Activated naive CD4-positive, alpha-beta T cell treated with anti-CD3 and anti-CD28 coated beads, Interleukin-2, amount 50 U/mL, for 72 hours (primary cell): ENCODE results near the gene POLR2L. TPM values are rescaled to one million over a fixed set of nuclear protein-coding genes. Genes with fewer than 3 reads are reported as not detected.

Experiments used
- ATAC-seq, 2 donors: fragments of 150-1000 bp; cut with Tn5 transposase; 2 replicates each; pipeline ENCODE4 v1.10.0; 2021; ENCODE audit warnings: mild to moderate bottlenecking in 2 of 2, moderate library complexity in 2 of 2
- DNase-seq, 2 donors: peaks; one replicate each; pipeline ENCODE4 v3.0.0; 2021 to 2022; ENCODE audit warnings: low spot score in 2 of 2
- H3K27ac Mint-ChIP-seq, 2 donors: one replicate each; pipeline ENCODE4 v1.8.0; 2022; ENCODE audit warnings: mild to moderate bottlenecking in 2 of 2, mixed read lengths in 2 of 2
- H3K36me3 Mint-ChIP-seq, 2 donors: one replicate each; pipeline ENCODE4 v1.8.0; 2022; ENCODE audit warnings: mixed read lengths in 2 of 2
- H3K9me3 Mint-ChIP-seq, 2 donors: one replicate each; pipeline ENCODE4 v1.8.0; 2022; ENCODE audit warnings: mixed read lengths in 2 of 2
- total RNA-seq, 2 donors: library from RNA; stranded (reverse); gene quantifications; one replicate each; pipeline ENCODE4 v1.2.3, GENCODE V29; 2022

POLR2L gene
- 10 to 100 TPM; 50.4 to 95.1 TPM for total RNA-seq

DNA sequence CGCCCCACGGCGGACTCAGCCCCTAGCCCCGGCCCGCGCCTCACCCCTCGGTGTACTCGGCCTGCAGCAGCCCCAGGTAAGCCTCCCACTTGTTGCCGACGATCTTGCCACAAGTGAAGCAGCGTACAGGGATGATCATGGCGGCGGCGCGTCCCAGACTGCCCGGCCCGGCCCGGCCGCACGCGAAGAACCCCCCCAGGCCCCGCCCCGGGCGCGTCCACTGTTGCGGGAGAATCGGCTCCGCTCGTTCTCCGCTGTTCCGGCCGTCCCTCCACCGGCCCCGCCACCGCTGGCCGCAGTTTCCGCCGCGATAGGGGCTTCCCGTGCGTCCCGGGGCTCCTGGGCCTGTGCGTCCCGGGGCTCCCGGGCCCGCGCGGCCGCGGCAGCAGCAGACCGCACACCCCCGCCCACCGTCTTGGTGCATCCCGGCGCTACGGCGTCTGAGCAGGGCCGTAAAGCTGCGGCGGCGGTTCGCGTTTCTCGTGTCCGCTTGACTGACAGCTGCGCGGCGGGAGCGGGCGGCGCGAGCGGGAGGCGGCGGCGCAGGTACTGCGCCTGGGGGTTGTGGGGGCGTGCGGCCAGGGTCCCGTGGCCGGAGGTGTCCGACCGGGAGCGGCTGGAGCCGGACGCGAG is at the start of gene POLR2L, which contains the start of gene TSPAN4:
POLR2L (minus strand) TSS at position 160 of the 633 bp plus-strand sequence; CDS start at position 139, 21 bp downstream.
TSPAN4 (plus strand) TSS at position 483 of the 633 bp plus-strand sequence. CDS start 7,453 bp downstream, outside the sequence.
- ATAC-seq (peak; percentile 78 to 79), DNase-seq (peak; percentile 88 to 92)
- Mint-ChIP-seq H3K27ac (peak within 1 kb of the TSS; percentile 79 to 94), H3K9me3 (no peaks in the 10 kb centered on the region), H3K36me3 (peaks cover 0 to 9% of the 10 kb centered on the region in 2 donors)

DNA sequence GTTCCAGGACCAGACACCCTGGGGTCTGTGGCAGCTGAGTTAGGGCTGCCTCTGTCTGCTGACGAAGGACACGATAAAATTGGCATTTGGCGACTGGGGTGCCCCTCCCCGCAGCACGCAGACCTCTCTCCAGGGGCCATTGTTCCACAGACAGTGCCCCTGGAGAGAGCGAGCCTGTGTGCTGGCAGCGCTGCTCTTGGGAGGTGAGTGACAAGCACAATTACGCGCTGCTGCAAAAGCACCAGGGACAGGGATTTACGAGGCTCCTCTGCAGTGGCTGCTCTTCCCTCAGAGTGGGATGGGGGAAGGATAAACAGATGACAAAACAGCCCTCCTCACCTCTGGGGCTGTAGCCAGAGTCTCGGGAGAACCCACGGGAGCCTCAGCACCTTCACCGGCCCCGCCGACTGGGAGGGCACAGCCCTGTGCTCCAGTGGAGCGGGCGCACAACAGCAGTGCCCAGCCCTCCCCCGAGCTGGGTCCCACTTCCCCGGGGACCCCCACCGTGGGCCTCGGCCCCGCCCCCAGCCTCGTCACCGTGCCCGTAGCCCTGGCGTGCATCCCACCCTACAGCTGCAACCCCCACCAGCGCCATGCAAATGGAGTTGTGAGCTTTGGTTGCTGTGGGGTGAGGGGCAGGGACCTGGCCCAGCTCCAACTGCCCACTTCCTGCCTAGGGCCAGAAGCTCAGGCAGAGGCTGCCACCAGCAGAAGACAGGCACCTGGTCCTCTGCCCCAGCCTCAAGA is 48.6 kb upstream of the POLR2L start:
- no peak for DNase-seq
- Mint-ChIP-seq H3K9me3 (no peaks in the 10 kb centered on the region), H3K36me3 (peaks cover 0 to 6% of the 10 kb centered on the region in 2 donors), H3K27ac (no peak overlapping the region)
- ATAC-seq, result no peak

GRCh38 chr11:889687-890475 is 47.6 kb upstream of the POLR2L start:
- no peak for ATAC-seq
- peak overlapping the region in 1 of 2 donors; percentile 48 for H3K27ac Mint-ChIP-seq
- H3K9me3 Mint-ChIP-seq, result no peaks in the 10 kb centered on the region
- peaks cover 0 to 6% of the 10 kb centered on the region in 2 donors for H3K36me3 Mint-ChIP-seq
- no peak for DNase-seq

- peaks cover 0 to 6% of the 10 kb centered on the region in 2 donors for H3K36me3 Mint-ChIP-seq
- DNase-seq (no peak), ATAC-seq (no peak)
- H3K27ac Mint-ChIP-seq, result no peak overlapping the region
- H3K9me3 Mint-ChIP-seq, result no peaks in the 10 kb centered on the region
These were observed 46.9 kb upstream of the POLR2L start for GRCh38 chr11:889257-889656.

GRCh38 chr11:888310-889212 is 46.2 kb upstream of the POLR2L start:
- peaks cover 0 to 6% of the 10 kb centered on the region in 2 donors for H3K36me3 Mint-ChIP-seq
- DNase-seq, result no peak
- H3K9me3 Mint-ChIP-seq, result no peaks in the 10 kb centered on the region
- ATAC-seq, result no peak
- H3K27ac Mint-ChIP-seq, result peak overlapping the region in 1 of 2 donors; percentile 36

DNA sequence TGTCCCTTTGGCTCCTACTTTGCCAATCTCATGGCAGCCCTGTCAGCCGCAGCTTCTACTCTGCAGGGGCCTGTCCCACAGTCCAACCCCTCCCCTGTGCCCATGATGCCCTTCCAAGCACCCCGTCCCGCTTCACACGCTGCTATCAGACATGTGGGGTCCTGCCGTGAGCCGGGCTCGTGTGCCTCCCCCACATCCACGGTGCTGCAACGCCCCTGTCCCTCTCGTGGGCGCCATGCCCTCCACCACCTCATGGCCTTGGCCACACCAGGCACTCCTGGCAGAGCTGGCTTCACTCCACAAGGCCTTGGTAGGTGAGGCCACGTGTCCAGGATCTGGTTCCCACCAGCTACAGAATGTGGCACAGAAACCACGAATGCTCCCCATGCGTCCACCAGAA is 45.3 kb upstream of the POLR2L start:
- Mint-ChIP-seq H3K9me3 (no peaks in the 10 kb centered on the region), H3K36me3 (peaks cover 0 to 6% of the 10 kb centered on the region in 2 donors), H3K27ac (no peak overlapping the region)
- ATAC-seq (no peak), DNase-seq (no peak)

DNA sequence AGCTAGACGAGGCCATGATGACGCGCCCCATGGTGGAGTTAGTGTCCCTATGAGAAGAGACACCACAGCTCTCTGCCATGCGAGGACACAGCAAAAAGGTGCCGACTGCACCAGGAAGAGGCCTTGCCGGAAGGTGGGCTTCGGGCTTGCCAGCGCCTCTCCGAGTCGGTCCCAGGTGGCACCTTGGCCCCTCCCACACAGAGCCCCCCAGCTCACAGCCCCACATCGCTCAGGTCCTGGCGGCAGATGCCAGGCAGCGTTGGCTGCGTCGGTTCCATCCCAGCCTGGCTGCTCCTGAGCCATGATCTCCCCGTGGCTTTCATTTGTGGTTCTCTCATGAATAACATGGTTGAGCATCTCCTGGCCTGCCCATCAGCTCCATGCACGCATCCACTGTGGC is 44.2 kb upstream of the POLR2L start:
- no peaks in the 10 kb centered on the region for H3K9me3 Mint-ChIP-seq
- no peak for DNase-seq
- H3K27ac Mint-ChIP-seq, result no peak overlapping the region
- peaks cover 0 to 6% of the 10 kb centered on the region in 2 donors for H3K36me3 Mint-ChIP-seq
- ATAC-seq, result no peak

- no peaks in the 10 kb centered on the region for H3K9me3 Mint-ChIP-seq
- ATAC-seq, result no peak
These were observed 42.3 kb upstream of the POLR2L start for GRCh38 chr11:884578-885070.

GRCh38 chr11:883527-883926 is 41.2 kb upstream of the POLR2L start:
- Mint-ChIP-seq H3K27ac (peak overlapping the region in 1 of 2 donors; percentile 9), H3K9me3 (no peaks in the 10 kb centered on the region), H3K36me3 (peaks cover 5 to 6% of the 10 kb centered on the region in 2 donors)
- ATAC-seq (no peak), DNase-seq (no peak)

More at GRCh38 chr11:884578-885070, 42.3 kb upstream of the POLR2L start:
- H3K36me3 Mint-ChIP-seq, result peaks cover 0 to 6% of the 10 kb centered on the region in 2 donors
- peak overlapping the region in 1 of 2 donors; percentile 85 for H3K27ac Mint-ChIP-seq
- DNase-seq, result no peak

- DNase-seq (no peak), ATAC-seq (no peak)
- Mint-ChIP-seq H3K36me3 (peaks cover 6 to 8% of the 10 kb centered on the region in 2 donors), H3K9me3 (no peaks in the 10 kb centered on the region), H3K27ac (no peak overlapping the region)
These were observed 40.3 kb upstream of the POLR2L start for GRCh38 chr11:882596-882995.

GRCh38 chr11:880447-880846 is 38.1 kb upstream of the POLR2L start:
- H3K27ac Mint-ChIP-seq, result peak overlapping the region in 1 of 2 donors; percentile 28
- H3K9me3 Mint-ChIP-seq, result no peaks in the 10 kb centered on the region
- ATAC-seq (no peak), DNase-seq (no peak)
- peaks cover 0 to 11% of the 10 kb centered on the region in 2 donors for H3K36me3 Mint-ChIP-seq

GRCh38 chr11:877565-877964 is 35.2 kb upstream of the POLR2L start:
- H3K9me3 Mint-ChIP-seq, result no peaks in the 10 kb centered on the region
- peaks cover 0 to 11% of the 10 kb centered on the region in 2 donors for H3K36me3 Mint-ChIP-seq
- DNase-seq (peak in 1 of 2 donors; percentile 28), ATAC-seq (peak in 1 of 2 donors; percentile 68)
- no peak overlapping the region for H3K27ac Mint-ChIP-seq

- no peak overlapping the region for H3K27ac Mint-ChIP-seq
- peaks cover 0 to 11% of the 10 kb centered on the region in 2 donors for H3K36me3 Mint-ChIP-seq
- DNase-seq (no peak), ATAC-seq (no peak)
- H3K9me3 Mint-ChIP-seq, result no peaks in the 10 kb centered on the region
These were observed 34.2 kb upstream of the POLR2L start for GRCh38 chr11:876545-876944.

- Mint-ChIP-seq H3K9me3 (no peaks in the 10 kb centered on the region), H3K27ac (no peak overlapping the region), H3K36me3 (peaks cover 0 to 11% of the 10 kb centered on the region in 2 donors)
- no peak for ATAC-seq
- no peak for DNase-seq
These were observed 33.5 kb upstream of the POLR2L start for GRCh38 chr11:875769-876301.

GRCh38 chr11:875203-875602 is 32.9 kb upstream of the POLR2L start:
- H3K27ac Mint-ChIP-seq, result no peak overlapping the region
- no peak for DNase-seq
- ATAC-seq, result no peak

More at GRCh38 chr11:875203-875602, 32.9 kb upstream of the POLR2L start:
- Mint-ChIP-seq H3K9me3 (no peaks in the 10 kb centered on the region), H3K36me3 (peaks cover 0 to 11% of the 10 kb centered on the region in 2 donors)
